GM12878 (cell line): Measurements from ENCODE around the gene GGCX. TPM values are rescaled to one million over a fixed set of nuclear protein-coding genes. Genes with fewer than 3 reads are reported as not detected.

Source experiments
- ATAC-seq: fragments of 200-7000 bp; cut with Tn5 transposase; 3 replicates; pipeline ENCODE4 v1.9.1; 2020; ENCODE audit warnings: mild to moderate bottlenecking, moderate library complexity
- BruUV-seq: library from RNA; stranded (reverse); fragments of 400-500 nt; replicated peaks from 2 replicates; lab custom pipeline; 2021; lab: Mats Ljungman, UMichigan
- CTCF ChIA-PET: fragments of 300-600 bp; sonication (Branson Sonifier 250); formaldehyde crosslinking; extraction: SDS; loops from one replicate; lab custom pipeline; 2021; ENCODE audit warnings: inconsistent platforms; lab: Yijun Ruan, JAX
- POLR2A ChIA-PET: fragments of 350-600 bp; formaldehyde crosslinking; extraction: SDS; loops from one replicate; lab custom pipeline; 2021; ENCODE audit warnings: inconsistent platforms; lab: Charles Lee
- RAD21 ChIA-PET: fragments of 300-600 bp; sonication (Branson Sonifier 250); formaldehyde crosslinking; loops from one replicate; lab custom pipeline; 2023; ENCODE audit warnings: antibody characterized with exemption; ENCODE audit not compliant: unreplicated experiment; lab: Charles Lee
- SMC1A ChIA-PET: fragments of 300-600 bp; sonication (Branson Sonifier 250); formaldehyde crosslinking; loops from one replicate; lab custom pipeline; 2023; ENCODE audit not compliant: unreplicated experiment, uncharacterized antibody; lab: Charles Lee
- DNase-seq: peaks from one replicate; pipeline ENCODE4 v3.0.0-alpha.2; 2011; ENCODE audit warnings: low read depth, low spot score
- FAIRE-seq: peaks from 3 replicates; lab custom pipeline; 2011; peaks lifted over from hg19 to GRCh38; lab: Jason Lieb, UNC
- H2AFZ ChIP-seq: 2 replicates; pipeline ENCODE4 v1.6.0; 2011; ENCODE audit warnings: low read depth, low read length, control low read depth; ENCODE audit not compliant: control insufficient read depth
- H3K27ac ChIP-seq: 2 replicates; pipeline ENCODE4 v1.5.1; 2011; ENCODE audit warnings: control low read depth; ENCODE audit not compliant: control insufficient read depth, insufficient read depth
- H3K27me3 ChIP-seq, 2 experiments: replicated peaks in 1 of 2; 2 replicates each; pipeline versions ENCODE4 v1.6.0 to v1.6.1; 2011; ENCODE audit warnings: low read length in 1 of 2; ENCODE audit not compliant: control insufficient read depth in 2 of 2, insufficient read depth in 2 of 2
- H3K36me3 ChIP-seq, 2 experiments: 2 replicates each; pipeline ENCODE4 v1.5.1; 2011; ENCODE audit warnings: low read length in 1 of 2; ENCODE audit not compliant: control insufficient read depth in 2 of 2, insufficient read depth in 2 of 2
- H3K4me1 ChIP-seq: 2 replicates; pipeline ENCODE4 v1.6.1; 2011; ENCODE audit warnings: mild to moderate bottlenecking, low read length, moderate library complexity, mixed read lengths; ENCODE audit not compliant: control insufficient read depth, insufficient read depth
- H3K4me2 ChIP-seq: 2 replicates; pipeline ENCODE4 v1.6.0; 2011; ENCODE audit warnings: control low read depth; ENCODE audit not compliant: control insufficient read depth, insufficient read depth
- H3K4me3 ChIP-seq: fragments of 200-600 bp; sonication (generic); 2 replicates; pipeline ENCODE4 v1.5.1; 2016
- H3K79me2 ChIP-seq: 2 replicates; pipeline ENCODE4 v1.6.0; 2011; ENCODE audit warnings: low read length; ENCODE audit not compliant: control insufficient read depth, insufficient read depth
- H3K9ac ChIP-seq: 2 replicates; pipeline ENCODE4 v1.8.0; 2011; ENCODE audit warnings: low read length, control low read depth, mixed read lengths; ENCODE audit not compliant: control insufficient read depth, insufficient read depth
- H3K9me3 ChIP-seq: replicated peaks from 3 replicates; pipeline ENCODE4 v1.5.1; 2011; ENCODE audit warnings: mild to moderate bottlenecking, low read length; ENCODE audit not compliant: control insufficient read depth, insufficient read depth
- H4K20me1 ChIP-seq: 2 replicates; pipeline ENCODE4 v1.6.0; 2011; ENCODE audit not compliant: control insufficient read depth, insufficient read depth
- HDGF ChIP-seq: fragments of 450-650 bp; IDR thresholded peaks from 2 replicates; pipeline ENCODE4 v1.6.1; 2016; ENCODE audit warnings: antibody characterized with exemption
- KLF5 ChIP-seq: fragments of 450-650 bp; IDR thresholded peaks from 2 replicates; pipeline ENCODE4 v1.6.1; 2014; ENCODE audit warnings: mild to moderate bottlenecking; ENCODE audit not compliant: partially characterized antibody
- MYB ChIP-seq: fragments of 150-350 bp; IDR thresholded peaks from 2 replicates; pipeline ENCODE4 v1.6.1; 2014; ENCODE audit warnings: mild to moderate bottlenecking, low read depth, low read length, borderline replicate concordance
- NFYB ChIP-seq: IDR thresholded peaks from 2 replicates; pipeline ENCODE4 v1.6.1; 2011; ENCODE audit warnings: low read depth, mild to moderate bottlenecking, low read length, improper control_type of control experiment, moderate library complexity; ENCODE audit not compliant: insufficient read depth
- NR2F1 ChIP-seq: fragments of 450-650 bp; conservative IDR thresholded peaks from 2 replicates; pipeline ENCODE4 v1.6.1; 2017; ENCODE audit warnings: mild to moderate bottlenecking
- PAX5 ChIP-seq: IDR thresholded peaks from 2 replicates; pipeline ENCODE4 v1.6.1; 2011; ENCODE audit warnings: low read depth, low read length, borderline replicate concordance
- POLR2AphosphoS2 ChIP-seq: IDR thresholded peaks from 2 replicates; pipeline ENCODE4 v1.6.1; 2011; ENCODE audit warnings: low read depth, mild to moderate bottlenecking, low read length, improper control_type of control experiment, moderate library complexity
- RB1 ChIP-seq: fragments of 450-650 bp; formaldehyde crosslinking; IDR thresholded peaks from 2 replicates; pipeline ENCODE4 v1.6.1; 2017; ENCODE audit warnings: mild to moderate bottlenecking, borderline replicate concordance
- RBBP5 ChIP-seq: fragments of 200-600 bp; sonication (generic); conservative IDR thresholded peaks from 2 replicates; pipeline ENCODE4 v1.6.1; 2016
- SIX5 ChIP-seq: IDR thresholded peaks from 2 replicates; pipeline ENCODE4 v1.6.1; 2011; ENCODE audit warnings: mild to moderate bottlenecking, low read depth, low read length, moderate library complexity; ENCODE audit not compliant: severe bottlenecking
- SMAD5 ChIP-seq: IDR thresholded peaks from 2 replicates; pipeline ENCODE4 v1.6.1; 2016; ENCODE audit warnings: antibody characterized with exemption, low read depth
- STAT1 ChIP-seq: fragments of 450-650 bp; conservative IDR thresholded peaks from 2 replicates; pipeline ENCODE4 v1.6.1; 2014; ENCODE audit warnings: antibody characterized with exemption, mild to moderate bottlenecking
- WRNIP1 ChIP-seq: IDR thresholded peaks from 2 replicates; pipeline ENCODE4 v1.6.1; 2011; ENCODE audit warnings: low read depth, low read length, improper control_type of control experiment, borderline replicate concordance
- WGBS: methylation state at CpG from one replicate; pipeline ENCODE4 v1.1.6; 2016; ENCODE audit warnings: low lambda C conversion rate; ENCODE audit not compliant: insufficient replicate concordance, insufficient coverage; ENCODE audit errors: missing lambda C conversion rate; 5-methylcytosine and 5-hydroxymethylcytosine counted together
- in situ Hi-C: fragments of 300-500 bp; cut with MboI; formaldehyde crosslinking; loops from 9 replicates; pipeline ENCODE4 v1.14.3; 2018; ENCODE audit warnings: mixed read lengths
- intact Hi-C: fragments of 100-400 bp; cut with micrococcal nuclease; formaldehyde crosslinking; loops from one replicate; pipeline ENCODE4 v1.14.2; 2022; ENCODE audit not compliant: unreplicated experiment
- polyA plus RNA-seq, 11 experiments: library from polyadenylated mRNA; depleted of rRNA in 4 of 11; unstranded in 6 of 11; stranded (reverse) in 5 of 11; fragments of >200 nt; fragmentation: Nextera tagmentation in 4 of 11; fragmentation: Illumina TruSeq in 1 of 11; extraction: Ambion mirVana in 4 of 11; extraction: Trizol in 1 of 11; gene quantifications; 1 replicate in 1 of 11; 2 replicates in 10 of 11; pipeline versions ENCODE4 v1.2.1 to v1.2.3, GENCODE V29; 2011 to 2016; ENCODE audit warnings: inconsistent platforms in 2 of 11, missing spikeins in 2 of 11, low read depth in 1 of 11
- total RNA-seq, 4 experiments: library from RNA; depleted of rRNA in 3 of 4; stranded (reverse); fragments of >200 nt in 3 of 4; fragmentation: Illumina TruSeq in 1 of 4; extraction: Trizol in 1 of 4; gene quantifications; 2 replicates each; pipeline versions ENCODE4 v1.2.1 to v1.2.3, GENCODE V29; 2013 to 2021
- TF ChIP-seq, protein P1 (sequence below): fragments of 450-650 bp; IDR thresholded peaks from 2 replicates; pipeline ENCODE4 v1.6.1; 2016; ENCODE audit warnings: mild to moderate bottlenecking
- TF ChIP-seq, protein P2 (sequence below): IDR thresholded peaks from 2 replicates; pipeline ENCODE4 v1.6.1; 2012; ENCODE audit warnings: low read length, inconsistent platforms

The GGCX gene
- total and polyA plus RNA-seq, 10 of the 15 experiments (the other 5 are each of a cell fraction or from before 2014, with no cell fraction given), result 18.1 to 52.7 (median 25.0) TPM

DNA sequence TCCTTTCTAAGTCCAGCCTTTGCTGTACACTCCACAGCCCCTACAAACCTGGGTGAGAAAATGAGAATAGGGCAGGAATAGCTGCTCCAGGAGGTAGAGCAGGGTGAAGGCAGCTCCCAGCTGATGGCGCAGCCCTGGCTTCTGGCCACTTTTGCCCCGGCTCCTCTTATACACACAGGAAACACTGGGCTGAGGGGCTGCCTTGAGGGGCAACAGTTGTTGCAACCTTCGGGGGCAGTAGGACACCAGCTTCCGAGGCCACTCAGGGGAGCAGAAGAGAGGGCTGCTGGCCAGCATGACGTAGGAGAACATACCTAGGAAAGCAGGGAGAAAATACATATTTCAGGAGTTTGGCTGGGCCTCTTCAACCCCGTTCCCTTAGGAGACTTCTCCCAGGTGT is 8.1 kb downstream of the GGCX start (continued):
- TF ChIP-seq WRNIP1 (no peak), NFYB (no peak), RBBP5 (no peak), KLF5 (no peak), NR2F1 (no peak), MYB (no peak), SIX5 (no peak), SMAD5 (no peak), POLR2AphosphoS2 (no peak), STAT1 (no peak), RB1 (no peak)

DNA sequence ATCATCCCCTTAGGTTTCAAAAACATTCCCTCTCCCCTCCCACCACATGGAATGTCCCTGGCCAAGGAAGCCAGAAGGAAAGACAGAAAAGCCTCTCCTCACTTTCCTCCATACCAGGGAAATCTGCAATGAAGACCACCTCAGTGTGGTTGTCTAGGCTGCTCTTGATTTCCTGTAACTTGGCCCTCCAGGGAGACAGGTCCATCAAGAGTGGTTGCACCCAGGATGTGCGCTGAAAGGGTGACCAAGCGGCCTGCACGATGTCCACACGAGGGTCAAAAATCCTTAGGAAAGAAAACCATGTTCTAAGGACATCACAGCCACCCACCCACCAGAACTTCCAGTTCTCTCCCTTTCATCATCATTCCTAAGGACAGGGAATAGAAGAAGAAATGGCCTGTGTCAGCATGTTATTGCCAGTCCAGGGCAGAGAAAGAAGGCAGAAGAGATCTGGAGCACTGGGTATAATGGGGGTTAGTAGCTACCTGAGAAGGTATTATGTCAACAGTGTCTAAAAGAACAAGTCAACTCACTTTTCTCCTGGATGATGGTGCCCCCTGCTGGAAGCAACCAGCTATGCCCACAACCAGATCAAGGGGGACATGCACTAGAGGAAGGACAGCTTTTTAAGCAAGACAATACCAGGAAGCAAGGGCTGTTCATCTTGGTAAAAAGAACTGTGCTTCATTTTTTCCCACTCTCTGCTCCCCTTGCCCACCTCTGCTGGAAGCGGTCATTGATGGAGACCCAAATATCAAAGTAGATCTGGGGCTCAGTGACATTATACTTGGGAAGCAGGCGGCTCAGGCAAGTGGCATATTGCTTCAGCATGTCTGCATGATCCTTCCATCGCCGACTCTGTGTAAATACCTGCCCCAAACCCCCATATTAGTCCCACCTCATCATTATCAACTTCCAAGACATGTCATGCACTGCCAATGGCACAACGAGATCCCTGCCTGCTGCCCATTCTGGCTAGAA is 9.3 kb downstream of the GGCX start:
- FAIRE-seq (peak; percentile 99), DNase-seq (peak; percentile 56), ATAC-seq (peak; percentile 91)
- H4K20me1 ChIP-seq, result no peaks in the 10 kb centered on the region
- CTCF ChIA-PET, result interaction anchor here (0.7 to 10.4 kb wide), 32 partner anchors 9 to 261 kb away, joined by 3 to 336 read pairs (median 5); partner anchors contain the start of genes GGCX, MAT2A, RNF181 and SH2D6
- POLR2A ChIA-PET, result interaction anchor here (0.9 to 2.6 kb wide), 6 partner anchors 10 to 162 kb away, joined by 3 to 17 read pairs (median 5); no protein-coding TSS in a partner anchor
- no peak overlapping the region for H3K4me3 ChIP-seq
- intact Hi-C loops, result loop anchor here (1.0 to 5.0 kb wide), 4 partner anchors 132 to 250 kb away; partner anchors contain the start of gene TGOLN2
- H3K79me2 ChIP-seq, result no peaks in the 10 kb centered on the region
- 61% methylated on average over 9 of the region's 9 CpGs for WGBS
- no peak overlapping the region for H3K27ac ChIP-seq
- in situ Hi-C loops, result no loop called here
- H3K9me3 ChIP-seq, result no peaks in the 10 kb centered on the region
- RAD21 ChIA-PET, result interaction anchor here (0.5 to 7.7 kb wide), 25 partner anchors 9 to 286 kb away, joined by 3 to 179 read pairs (median 3); partner anchors contain the start of genes ELMOD3, GGCX, MAT2A and RETSAT
- no peak overlapping the region for H3K4me2 ChIP-seq
- no peak overlapping the region for H2AFZ ChIP-seq
- no TSS peak for BruUV-seq
- H3K36me3 ChIP-seq, result peaks cover 8 to 20% of the 10 kb centered on the region in 2 experiments
- no peaks in the 10 kb centered on the region for H3K4me1 ChIP-seq
- H3K9ac ChIP-seq, result no peak overlapping the region
- SMC1A ChIA-PET, result interaction anchor here (0.6 to 6.3 kb wide), 21 partner anchors 8 to 283 kb away, joined by 3 to 201 read pairs (median 4); partner anchors contain the start of genes GGCX, MAT2A, RETSAT and RNF181
- H3K27me3 ChIP-seq, result no peaks in the 10 kb centered on the region
- TF ChIP-seq, protein P1, sequence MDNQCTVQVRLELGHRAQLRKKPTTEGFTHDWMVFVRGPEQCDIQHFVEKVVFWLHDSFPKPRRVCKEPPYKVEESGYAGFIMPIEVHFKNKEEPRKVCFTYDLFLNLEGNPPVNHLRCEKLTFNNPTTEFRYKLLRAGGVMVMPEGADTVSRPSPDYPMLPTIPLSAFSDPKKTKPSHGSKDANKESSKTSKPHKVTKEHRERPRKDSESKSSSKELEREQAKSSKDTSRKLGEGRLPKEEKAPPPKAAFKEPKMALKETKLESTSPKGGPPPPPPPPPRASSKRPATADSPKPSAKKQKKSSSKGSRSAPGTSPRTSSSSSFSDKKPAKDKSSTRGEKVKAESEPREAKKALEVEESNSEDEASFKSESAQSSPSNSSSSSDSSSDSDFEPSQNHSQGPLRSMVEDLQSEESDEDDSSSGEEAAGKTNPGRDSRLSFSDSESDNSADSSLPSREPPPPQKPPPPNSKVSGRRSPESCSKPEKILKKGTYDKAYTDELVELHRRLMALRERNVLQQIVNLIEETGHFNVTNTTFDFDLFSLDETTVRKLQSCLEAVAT, result no peak
- TF ChIP-seq HDGF, result peak; percentile 40; the same call in 1 of the 2 replicates
- TF ChIP-seq, protein P2, sequence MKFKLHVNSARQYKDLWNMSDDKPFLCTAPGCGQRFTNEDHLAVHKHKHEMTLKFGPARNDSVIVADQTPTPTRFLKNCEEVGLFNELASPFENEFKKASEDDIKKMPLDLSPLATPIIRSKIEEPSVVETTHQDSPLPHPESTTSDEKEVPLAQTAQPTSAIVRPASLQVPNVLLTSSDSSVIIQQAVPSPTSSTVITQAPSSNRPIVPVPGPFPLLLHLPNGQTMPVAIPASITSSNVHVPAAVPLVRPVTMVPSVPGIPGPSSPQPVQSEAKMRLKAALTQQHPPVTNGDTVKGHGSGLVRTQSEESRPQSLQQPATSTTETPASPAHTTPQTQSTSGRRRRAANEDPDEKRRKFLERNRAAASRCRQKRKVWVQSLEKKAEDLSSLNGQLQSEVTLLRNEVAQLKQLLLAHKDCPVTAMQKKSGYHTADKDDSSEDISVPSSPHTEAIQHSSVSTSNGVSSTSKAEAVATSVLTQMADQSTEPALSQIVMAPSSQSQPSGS, result no peak
- TF ChIP-seq PAX5, result 0 out of 2 replicates have a peak, but pooled peaks have one; percentile 42
